ENCODE measurements around the gene GSTP1.

GSTP1 gene

GRCh38 chr11:67626970-67627369 lies 43.4 kb downstream of the GSTP1 start:
- no peak overlapping the region for H3K27ac ChIP-seq
- TF ChIP-seq CTCF (conservative IDR thresholded peaks at IDR 0.05) (no peak), ZFX (IDR thresholded peaks at IDR 0.05) (no peak)

GRCh38 chr11:67627441-67627811 lies 43.8 kb downstream of the GSTP1 start:
- TF ChIP-seq CTCF (conservative IDR thresholded peaks at IDR 0.05) (no peak), ZFX (IDR thresholded peaks at IDR 0.05) (no peak)
- H3K27ac ChIP-seq, result no peak overlapping the region; the same call in 1 of the 2 replicates

- TF ChIP-seq ZFX (IDR thresholded peaks at IDR 0.05) (no peak), CTCF (conservative IDR thresholded peaks at IDR 0.05) (no peak)
- peak overlapping the region; percentile 93 for H3K27ac ChIP-seq
Measured at GRCh38 chr11:67627812-67628624, 44.4 kb downstream of the GSTP1 start.

- peak; percentile 69 for TF ChIP-seq ZFX (IDR thresholded peaks at IDR 0.05)
- no peak for TF ChIP-seq CTCF (conservative IDR thresholded peaks at IDR 0.05)
- H3K27ac ChIP-seq, result peak overlapping the region; percentile 93
Measured at GRCh38 chr11:67628710-67629385, 45.2 kb downstream of the GSTP1 start.

GRCh38 chr11:67629386-67630227 lies 46.0 kb downstream of the GSTP1 start, which contains the start of gene NUDT8:
TSS of gene NUDT8 (minus strand) at chr11:67629937. CDS start at chr11:67629911, 26 bp downstream.
- TF ChIP-seq CTCF (conservative IDR thresholded peaks at IDR 0.05), result peak; percentile 98
- TF ChIP-seq ZFX (IDR thresholded peaks at IDR 0.05), result peak; percentile 42; the same call in 1 of the 2 replicates
- H3K27ac ChIP-seq, result peak within 1 kb of the TSS; percentile 93

- TF ChIP-seq CTCF (conservative IDR thresholded peaks at IDR 0.05), result peak; percentile 92
- no peak for TF ChIP-seq ZFX (IDR thresholded peaks at IDR 0.05)
- H3K27ac ChIP-seq, result peak overlapping the region; percentile 93
Measured at GRCh38 chr11:67630228-67630942, 46.8 kb downstream of the GSTP1 start.

Data from C4-2B (cell line).